Activated T-cell treated with anti-CD3 and anti-CD28 coated beads for 4 hours (primary cell): Measurements from ENCODE around the gene ODAD2.
"Not testable (repeated sequence)": the region's sequence is repeated elsewhere in the genome, so short reads cannot be mapped to it uniquely, and the experiment has no call there.

Experiments used
- DNase-seq: peaks from one replicate; pipeline ENCODE4 v3.0.0-alpha.2; 2020

The ODAD2 gene, protein sequence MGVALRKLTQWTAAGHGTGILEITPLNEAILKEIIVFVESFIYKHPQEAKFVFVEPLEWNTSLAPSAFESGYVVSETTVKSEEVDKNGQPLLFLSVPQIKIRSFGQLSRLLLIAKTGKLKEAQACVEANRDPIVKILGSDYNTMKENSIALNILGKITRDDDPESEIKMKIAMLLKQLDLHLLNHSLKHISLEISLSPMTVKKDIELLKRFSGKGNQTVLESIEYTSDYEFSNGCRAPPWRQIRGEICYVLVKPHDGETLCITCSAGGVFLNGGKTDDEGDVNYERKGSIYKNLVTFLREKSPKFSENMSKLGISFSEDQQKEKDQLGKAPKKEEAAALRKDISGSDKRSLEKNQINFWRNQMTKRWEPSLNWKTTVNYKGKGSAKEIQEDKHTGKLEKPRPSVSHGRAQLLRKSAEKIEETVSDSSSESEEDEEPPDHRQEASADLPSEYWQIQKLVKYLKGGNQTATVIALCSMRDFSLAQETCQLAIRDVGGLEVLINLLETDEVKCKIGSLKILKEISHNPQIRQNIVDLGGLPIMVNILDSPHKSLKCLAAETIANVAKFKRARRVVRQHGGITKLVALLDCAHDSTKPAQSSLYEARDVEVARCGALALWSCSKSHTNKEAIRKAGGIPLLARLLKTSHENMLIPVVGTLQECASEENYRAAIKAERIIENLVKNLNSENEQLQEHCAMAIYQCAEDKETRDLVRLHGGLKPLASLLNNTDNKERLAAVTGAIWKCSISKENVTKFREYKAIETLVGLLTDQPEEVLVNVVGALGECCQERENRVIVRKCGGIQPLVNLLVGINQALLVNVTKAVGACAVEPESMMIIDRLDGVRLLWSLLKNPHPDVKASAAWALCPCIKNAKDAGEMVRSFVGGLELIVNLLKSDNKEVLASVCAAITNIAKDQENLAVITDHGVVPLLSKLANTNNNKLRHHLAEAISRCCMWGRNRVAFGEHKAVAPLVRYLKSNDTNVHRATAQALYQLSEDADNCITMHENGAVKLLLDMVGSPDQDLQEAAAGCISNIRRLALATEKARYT

DNA sequence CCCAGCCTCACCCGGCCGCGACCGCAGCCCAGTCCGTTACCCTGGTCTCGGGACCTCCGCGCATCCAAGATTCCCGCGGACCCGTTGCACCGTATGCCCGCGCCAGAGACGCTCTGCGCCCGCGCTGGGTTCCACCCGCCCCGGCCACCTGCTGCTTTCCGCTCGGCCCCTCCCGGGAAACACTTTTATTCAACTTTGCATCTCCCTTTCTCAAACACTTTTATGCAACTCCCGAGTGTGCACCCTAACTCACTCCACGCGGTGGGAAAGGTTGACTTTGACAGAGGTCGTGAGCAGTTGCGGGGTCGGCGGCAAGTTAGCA is at the start of gene ODAD2:
TSS of gene ODAD2 (minus strand) at position 126 of the 322 bp plus-strand sequence. CDS start 3,937 bp downstream, outside the sequence.
- no peak for DNase-seq

DNA sequence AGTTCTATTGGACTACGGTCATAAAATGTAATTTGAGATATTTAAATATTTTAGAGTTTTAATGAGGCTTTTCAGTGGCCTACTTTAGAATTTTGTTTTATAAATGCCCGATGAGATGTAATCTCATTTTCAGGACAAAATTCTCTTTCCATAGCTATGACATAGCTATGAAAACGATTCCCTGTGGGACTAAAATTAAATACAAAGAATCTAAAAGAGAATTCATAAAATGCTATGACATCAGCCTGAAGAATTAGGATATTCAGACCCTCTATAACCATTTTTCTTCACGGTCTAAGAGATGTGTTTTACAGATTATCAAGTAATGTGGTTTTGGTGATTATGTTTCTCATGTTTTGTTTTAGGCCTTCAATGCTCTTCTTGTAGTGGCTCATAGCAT is 48.2 kb upstream of the ODAD2 start:
- DNase-seq, result no peak

DNA sequence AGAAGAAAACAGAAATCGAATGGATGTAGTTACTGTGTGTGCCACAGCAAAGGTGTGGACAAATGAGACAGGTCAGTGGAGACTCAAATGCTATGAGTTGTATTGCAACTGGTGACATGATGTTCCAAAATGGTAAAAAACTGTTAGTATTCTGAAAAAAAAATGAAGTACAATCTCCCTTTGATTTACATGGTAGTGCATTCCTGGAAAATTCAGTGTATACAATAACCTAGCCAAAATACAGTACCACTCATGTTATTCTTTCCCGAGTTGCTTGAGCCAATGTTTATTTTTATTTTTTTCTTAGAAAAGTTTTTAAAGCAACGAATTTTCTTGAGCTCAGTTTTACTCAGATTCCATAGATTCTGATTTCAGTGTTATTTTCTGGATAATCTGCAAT is 47.7 kb upstream of the ODAD2 start:
- DNase-seq, result no peak

DNA sequence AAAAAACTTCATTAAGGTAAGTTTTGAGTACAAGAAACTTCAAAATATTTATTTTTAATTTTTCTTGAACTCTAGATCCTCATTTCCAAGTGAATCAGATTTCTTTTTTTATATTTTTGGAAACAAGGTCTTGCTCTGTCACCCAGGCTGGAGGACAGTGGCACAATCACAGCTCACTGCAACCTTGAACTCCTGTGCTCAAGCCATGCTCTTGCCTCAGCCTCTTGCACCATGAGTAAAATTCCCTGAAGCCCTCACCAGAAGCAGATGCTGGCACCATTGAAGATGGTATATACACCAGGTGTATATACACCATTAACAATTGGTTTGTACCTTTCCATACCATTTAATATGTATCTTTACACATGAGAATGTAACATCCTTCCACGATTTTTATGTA is 45.1 kb upstream of the ODAD2 start:
- no peak for DNase-seq

DNA sequence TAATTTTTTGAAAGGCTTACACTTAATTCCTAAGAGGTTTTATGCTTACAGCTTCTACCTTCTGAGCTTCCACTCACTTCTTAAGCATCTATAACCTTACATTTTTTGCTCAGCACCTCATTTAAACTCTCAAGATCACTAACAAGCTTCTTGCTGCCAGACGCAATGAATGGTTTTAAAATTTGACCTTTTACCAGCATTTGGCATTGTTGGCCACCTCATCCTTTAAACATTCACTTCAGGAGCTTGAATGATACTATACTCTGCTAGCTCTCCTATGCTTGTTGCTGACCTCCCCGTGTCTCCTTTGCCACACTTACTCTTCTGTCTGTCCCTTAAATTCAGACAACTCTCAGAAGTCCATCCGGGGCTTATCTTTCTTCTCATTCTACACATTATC is 37.7 kb upstream of the ODAD2 start:
- no peak for DNase-seq

DNA sequence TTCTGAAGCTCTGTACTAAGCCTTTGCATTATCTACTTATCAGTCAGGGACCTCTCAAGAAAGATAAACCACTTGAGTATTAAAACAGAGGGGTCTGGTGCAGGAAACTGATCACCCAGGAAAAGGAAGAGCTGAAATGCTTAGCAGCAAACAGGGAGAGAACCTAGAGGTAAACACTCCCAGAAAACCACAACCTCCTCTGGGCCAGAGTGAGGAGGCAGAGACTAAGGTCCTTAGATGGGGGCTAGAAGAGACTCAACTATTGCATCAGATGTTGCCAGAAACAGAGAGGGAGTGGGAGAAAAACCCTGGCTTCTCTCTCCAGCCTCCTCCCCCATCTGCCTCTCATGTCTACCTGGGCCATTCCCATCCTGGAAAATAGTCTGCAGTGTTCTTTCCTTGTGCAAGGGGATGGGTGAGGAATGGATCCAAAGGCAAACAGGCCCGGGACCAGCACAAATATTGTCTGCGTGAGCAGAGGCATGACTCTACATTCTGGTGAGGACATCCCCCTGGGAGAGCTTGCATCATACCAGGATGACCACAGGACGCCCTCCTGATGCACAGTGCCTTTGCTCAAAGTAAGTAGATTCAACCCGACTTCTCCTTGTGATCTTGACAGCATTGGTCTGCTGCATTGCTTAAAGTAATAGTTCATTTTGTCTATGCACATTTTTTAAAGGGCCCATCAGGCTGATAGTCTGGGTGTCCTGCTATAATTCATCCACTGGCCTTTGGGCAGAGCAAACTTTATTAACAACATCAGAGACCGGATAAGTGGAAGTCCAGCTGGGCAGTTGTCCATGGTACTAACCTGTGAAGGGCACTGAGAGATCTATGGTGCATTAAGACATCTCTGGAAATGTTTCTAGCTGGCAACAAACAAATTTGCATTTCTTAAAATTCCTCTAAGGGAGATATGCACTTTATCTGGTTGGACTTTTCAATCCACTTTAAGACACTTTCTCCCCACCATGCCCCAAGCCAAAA is 22.4 kb upstream of the ODAD2 start:
- no peak for DNase-seq

DNA sequence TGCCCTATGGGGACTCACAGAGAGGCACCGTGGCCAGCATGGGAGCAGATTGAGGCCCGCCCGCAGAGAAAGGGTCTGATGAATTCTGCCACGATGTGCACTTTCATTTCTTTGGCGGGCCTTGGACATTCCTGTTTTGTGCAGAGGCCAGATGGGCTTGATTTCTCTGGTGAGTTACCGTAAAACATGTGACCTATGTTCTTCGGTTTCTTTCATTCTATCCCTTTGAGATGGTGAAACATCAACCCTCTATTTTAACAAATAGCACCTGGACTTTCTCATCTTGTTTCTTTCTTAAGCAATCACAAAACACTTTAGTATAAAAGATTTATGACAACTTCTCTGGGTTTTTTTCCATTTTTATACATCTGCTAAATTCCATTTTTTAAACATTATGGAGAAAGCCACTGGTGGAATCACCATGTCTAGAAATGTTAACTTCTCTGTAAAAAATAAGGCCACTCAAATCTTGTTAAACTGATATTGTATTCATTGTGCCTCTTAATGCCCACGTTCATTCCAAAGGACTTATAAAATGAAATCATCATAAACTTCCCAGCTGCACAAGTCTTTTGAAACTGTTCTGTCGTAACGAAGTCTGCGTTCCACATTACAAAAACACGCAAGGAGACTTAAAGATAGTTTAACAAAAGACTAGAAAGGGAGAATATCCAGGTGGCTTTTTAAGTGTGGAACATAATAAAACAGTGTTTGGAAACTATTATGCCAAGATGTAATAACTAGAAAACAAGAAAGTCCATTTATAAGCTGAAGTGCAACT is 21.4 kb upstream of the ODAD2 start:
- no peak for DNase-seq

DNA sequence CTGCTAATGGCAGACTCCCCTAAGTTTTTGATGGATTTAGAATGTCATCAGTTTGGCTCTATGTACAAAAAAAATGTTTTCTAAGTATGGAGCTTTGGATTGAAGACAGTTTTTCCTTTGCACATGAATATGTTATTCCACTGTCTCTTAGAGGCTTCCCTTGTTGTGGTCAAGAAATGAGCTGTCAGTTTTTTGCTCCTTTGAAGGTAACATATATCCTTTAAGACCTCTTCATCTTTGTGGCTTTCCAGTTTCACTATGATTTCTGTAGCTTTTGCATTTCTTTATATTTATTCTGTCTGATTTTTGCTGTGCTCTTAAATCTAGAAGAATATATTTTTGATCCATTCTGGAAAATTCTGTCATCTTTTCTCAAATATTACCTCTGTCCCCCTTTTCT is 15.8 kb upstream of the ODAD2 start:
- DNase-seq, result no peak

DNA sequence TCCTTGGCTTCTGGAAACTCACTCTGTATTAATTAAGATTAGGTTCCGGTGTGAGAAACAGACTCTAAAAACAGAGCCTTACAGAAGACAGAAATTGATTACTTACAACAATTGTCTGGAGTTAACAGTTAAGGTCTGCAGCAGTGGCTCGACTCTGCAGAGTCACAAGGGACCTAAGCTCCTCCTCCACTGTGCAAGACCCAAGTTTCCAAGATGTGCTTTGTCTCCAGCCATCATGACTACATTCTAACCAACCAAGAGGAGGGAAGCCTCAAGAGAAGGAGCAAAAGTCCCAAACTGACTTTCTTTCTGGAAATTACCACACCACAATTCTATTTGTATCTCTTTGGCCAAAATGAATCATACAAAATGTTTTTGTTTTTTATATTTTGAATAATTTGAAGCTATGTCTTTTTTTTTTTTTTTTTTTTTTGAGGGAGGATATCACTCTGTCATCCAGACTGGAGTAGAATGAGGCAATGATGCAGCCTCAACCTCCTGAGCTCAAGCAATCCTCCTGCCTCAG is 14.2 kb upstream of the ODAD2 start:
- no peak for DNase-seq

DNA sequence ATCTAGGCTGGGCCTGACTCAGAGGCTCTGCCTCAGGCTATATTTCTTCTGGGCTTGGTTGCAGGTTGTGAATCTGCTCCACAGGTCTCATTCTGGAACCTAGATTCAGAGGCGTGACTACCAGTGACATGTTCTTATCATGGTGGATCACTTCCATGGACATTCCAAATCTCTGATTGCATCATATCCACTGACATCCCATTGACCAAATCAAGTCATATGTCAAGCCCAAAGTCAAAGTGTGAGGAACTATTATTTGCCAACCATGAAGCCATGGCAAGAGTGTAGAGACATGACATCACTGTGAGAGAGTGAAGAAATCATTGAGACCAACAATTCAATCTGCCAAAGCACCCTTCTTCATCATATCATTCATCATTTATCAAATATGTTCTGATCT is 11.9 kb upstream of the ODAD2 start:
- no peak for DNase-seq

DNA sequence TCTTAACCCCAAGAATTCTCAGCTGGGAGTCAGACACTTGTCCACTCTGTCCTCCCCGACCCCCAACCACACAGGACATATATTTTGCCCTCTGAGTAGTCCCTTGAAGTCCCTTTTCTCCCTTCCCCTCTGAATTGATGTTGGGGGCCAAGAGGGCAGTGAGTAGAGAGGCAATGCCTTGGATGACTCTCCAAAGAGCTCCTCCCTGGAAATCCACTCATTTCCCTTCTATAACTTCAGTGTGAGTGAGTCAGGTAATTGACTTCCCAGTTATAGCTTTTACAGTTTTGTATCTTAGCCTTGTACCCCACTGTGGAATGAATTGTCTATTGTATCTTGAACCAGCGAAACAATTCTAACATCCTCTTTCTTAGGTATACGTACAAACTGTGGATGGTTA is 9.2 kb upstream of the ODAD2 start:
- no peak for DNase-seq

DNA sequence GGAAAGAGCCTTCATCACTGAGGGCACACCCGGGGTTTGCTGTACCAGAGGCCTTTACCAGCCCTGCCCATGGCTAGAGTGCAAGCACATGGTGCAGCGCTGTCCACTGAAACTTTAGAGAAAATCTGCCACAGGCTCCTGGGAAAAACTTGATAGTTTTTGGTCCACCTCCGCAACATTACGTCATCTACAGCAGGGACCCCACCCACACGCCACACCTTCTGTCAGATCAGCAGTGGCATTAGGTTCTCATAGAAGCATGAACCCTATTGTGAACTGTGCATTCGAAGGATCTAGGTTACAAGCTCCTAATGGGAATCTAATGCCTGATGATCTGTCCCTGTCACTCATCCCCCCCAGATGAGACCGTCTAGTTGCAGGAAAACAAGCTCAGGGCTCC is 2.5 kb upstream of the ODAD2 start:
- no peak for DNase-seq

DNA sequence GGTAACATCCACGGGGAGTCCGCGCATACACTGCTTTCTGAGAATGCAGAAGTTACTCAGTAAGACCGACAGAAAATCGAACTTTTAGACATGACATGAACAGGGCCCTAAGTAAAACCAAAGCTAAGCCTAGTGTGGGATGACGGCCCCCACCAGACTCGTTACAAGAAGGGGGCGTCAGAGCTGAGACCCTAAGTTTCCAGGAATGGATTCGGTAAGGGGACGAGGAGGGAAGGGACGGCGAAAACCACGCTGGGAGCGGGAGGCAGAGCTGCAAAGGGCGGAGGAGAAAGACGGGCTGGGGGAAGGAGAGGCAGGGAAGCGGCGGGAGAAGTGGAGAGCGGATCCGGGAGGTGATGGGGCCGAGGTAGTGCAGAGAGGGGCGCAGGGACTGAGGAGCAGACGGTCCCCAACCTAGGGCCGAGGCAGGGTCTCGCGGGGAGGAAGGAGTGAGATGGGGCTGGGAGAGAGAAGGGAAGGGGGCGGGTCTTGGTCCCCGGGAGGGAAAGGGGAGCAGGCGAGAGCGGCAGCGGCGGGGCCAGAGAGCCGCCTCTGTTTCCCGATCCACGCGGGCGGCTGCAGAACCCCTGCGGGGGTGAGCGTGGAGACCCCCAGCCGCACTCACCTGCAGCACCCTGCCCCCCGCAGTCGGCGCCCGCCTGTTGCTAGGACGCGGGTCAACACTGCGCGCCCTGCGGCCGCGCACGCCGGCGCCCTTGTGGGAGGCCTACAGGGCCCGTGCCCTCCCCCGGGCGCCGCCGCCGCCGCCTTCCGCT is 513 bp downstream of the ODAD2 start:
- DNase-seq, result no peak

DNA sequence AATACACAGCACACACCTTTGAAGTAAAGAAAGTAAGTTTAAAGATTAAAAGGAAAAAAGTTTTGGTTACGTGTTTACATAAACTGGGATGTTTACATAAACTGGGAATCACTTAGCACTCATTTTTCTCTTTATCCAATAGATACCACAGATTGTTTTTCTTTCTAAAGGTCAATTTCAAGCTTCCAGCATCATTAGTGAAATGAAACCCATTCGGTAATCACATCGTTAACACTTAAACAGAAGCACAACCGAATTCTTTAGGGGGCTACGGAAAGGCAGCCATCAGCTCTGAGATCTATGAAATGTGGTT is 1.1 kb downstream of the ODAD2 start:
- no peak for DNase-seq

DNA sequence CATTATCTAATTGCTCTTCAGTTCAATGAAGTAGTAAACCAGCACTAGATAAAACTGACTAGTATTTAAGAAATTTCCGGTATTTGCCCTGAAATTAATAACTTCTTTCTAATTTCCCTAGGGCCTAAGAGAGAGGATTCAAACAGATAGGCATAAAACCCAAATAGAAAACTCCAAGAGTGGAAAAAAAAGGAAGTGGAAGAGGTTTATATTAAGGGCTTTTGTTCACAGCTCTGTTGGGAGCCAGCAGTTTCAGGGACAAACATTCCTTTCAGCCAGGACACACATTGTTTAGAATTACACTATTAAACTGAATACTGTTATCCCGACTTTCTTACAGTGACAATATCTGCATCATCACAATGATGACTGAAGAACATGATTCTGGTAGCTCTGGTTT is 3.6 kb downstream of the ODAD2 start:
- DNase-seq, result no peak

DNA sequence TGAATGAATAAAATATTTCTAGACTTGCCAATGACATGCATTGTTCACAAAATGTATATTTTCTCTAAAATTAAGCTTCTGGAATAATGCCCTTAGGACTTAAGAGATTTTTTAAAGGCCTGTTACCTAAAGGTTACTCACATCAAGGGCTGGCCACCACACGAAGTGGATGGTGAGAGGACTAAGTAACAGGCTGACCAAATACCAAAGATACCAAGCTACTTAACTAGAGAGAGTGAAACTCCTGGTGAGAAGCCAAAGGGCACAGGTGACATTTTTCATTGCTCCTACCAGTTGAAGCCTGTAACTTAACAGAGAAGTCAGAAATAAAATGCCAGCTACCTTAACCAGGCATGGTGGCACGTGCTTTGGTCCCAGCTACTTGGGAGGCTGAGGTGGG is 9.5 kb downstream of the ODAD2 start:
- not testable (repeated sequence) for DNase-seq

DNA sequence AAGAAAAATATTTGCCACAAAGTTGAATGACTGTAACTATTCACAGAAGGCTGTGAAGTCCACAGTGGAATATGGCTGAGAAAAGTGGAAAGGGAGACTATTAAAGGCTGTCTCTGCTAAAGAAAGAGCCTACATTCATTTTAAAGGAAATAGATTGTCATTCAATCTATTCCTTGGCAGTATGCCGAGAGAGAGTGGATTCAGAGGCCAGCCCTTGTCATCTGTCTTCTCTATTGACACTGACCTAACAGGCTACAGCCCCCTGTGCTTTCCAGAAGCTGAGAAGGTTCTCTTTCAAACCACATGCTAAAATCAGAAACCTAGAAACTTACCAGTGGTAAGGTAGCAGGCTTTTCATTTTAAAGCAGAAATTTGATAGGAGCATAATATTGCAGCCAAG is 12.1 kb downstream of the ODAD2 start:
- DNase-seq, result no peak

DNA sequence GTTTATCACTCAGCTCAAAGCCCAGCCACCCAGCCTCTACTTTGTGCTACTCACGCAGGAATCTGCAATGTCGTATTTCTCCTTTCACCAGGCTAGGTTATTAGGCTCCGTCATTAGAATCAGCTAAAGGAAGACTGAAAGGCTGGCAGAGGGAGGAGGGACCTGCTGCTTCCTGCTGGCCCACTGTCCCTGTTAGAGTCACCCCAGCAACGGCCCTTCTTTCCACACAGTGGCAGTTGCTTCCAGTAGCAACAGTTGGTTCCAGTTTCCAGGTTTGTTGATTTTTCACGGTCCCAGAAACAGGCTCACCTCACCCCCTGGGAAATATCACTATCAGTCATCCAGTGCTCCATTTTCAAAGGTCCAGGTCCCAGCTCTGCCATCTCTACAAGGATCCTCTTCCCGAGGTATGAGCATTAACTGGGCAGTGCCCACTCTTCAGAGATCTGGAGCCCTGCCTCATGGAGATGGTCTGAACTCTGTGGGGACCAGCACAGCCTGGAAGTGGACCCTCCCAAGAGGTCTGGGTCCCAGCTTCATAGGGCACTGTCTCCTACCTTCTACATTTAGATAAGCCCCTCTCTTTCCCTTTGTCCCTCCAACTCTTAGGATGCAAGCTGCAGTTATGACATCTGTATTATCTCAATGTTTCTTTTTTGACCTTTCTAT is 15.9 kb downstream of the ODAD2 start:
- DNase-seq, result no peak

DNA sequence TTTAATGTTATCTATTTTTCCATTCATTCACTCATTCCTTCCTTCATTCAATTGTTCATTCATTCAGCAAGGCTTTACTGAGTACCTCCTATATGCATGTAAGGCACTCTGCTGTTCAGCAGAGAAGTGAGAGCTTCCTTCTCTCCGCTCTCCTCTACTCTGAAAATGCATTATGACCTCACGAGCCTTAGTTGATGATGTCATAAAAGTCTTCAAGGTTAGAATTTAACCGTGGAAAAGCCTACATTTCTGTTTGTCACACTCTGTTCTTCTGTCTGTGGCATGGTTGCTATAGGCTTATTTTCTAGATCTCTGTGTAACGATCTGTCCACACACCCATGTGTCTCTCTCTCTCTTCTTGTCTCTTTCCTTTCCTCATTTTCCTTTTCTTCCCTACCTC is 17.1 kb downstream of the ODAD2 start:
- no peak for DNase-seq

DNA sequence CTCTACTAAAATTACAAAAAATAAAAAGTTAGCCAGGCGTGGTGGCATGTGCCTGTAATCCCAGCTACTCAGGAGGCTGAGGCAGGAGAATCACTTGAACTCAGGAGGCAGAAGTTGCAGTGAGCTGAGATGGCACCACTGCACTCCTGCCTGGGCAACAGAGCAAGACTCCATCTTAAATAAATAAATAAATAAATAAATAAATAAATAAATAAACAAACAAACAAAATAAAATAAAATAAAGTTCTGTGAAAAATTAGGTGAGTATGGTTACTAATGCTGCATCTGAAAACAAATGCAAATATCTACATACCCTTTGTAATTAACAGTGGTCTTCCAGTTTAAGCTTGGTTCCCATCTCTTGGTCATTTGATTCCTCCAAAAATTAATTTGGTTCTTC is 28.1 kb downstream of the ODAD2 start:
- DNase-seq, result not testable (repeated sequence)
